KOPT-K1 (cell line): ENCODE results near the gene RASAL1.

Source experiments
- H3K27ac ChIP-seq: fragments of 200-600 bp; sonication (generic); 2 replicates; pipeline ENCODE4 v1.5.1; 2016; ENCODE audit warnings: antibody characterized with exemption, mild to moderate bottlenecking, low read depth, low read length; ENCODE audit not compliant: poor library complexity, severe bottlenecking
- H3K36me3 ChIP-seq: fragments of 200-600 bp; sonication (generic); 2 replicates; pipeline ENCODE4 v1.5.1; 2017; ENCODE audit warnings: antibody characterized with exemption, mild to moderate bottlenecking, low read length, moderate library complexity; ENCODE audit not compliant: insufficient read depth
- H3K9me3 ChIP-seq: fragments of 200-600 bp; sonication (generic); 2 replicates; pipeline ENCODE4 v1.5.1; 2017; ENCODE audit warnings: antibody characterized with exemption, low read length, mild to moderate bottlenecking; ENCODE audit not compliant: insufficient read depth, poor library complexity, severe bottlenecking

RASAL1 gene

GRCh38 chr12:113072136-113072535 lies 63.4 kb downstream of the RASAL1 start:
- peak overlapping the region; percentile 62 for H3K27ac ChIP-seq

GRCh38 chr12:113071135-113072112 lies 64.1 kb downstream of the RASAL1 start:
- Histone ChIP-seq H3K27ac (peak overlapping the region; percentile 62), H3K36me3 (peaks cover 89% of the 10 kb centered on the region), H3K9me3 (no peaks in the 10 kb centered on the region)

More at GRCh38 chr12:113072136-113072535, 63.4 kb downstream of the RASAL1 start:
- no peaks in the 10 kb centered on the region for H3K9me3 ChIP-seq
- H3K36me3 ChIP-seq: peaks cover 86% of the 10 kb centered on the region

GRCh38 chr12:113070117-113070906 lies 65.2 kb downstream of the RASAL1 start:
- peaks cover 92% of the 10 kb centered on the region for H3K36me3 ChIP-seq
- no peaks in the 10 kb centered on the region for H3K9me3 ChIP-seq
- peak overlapping the region; percentile 62 for H3K27ac ChIP-seq

- Histone ChIP-seq H3K36me3 (peaks cover 93% of the 10 kb centered on the region), H3K27ac (peak overlapping the region; percentile 62), H3K9me3 (no peaks in the 10 kb centered on the region)
These were observed 65.8 kb downstream of the RASAL1 start for GRCh38 chr12:113069751-113070116.

- Histone ChIP-seq H3K9me3 (no peaks in the 10 kb centered on the region), H3K27ac (peak overlapping the region; percentile 62), H3K36me3 (peaks cover 93% of the 10 kb centered on the region)
These were observed 66.4 kb downstream of the RASAL1 start for GRCh38 chr12:113069149-113069548.

GRCh38 chr12:113067987-113068935 lies 67.3 kb downstream of the RASAL1 start:
- Histone ChIP-seq H3K36me3 (peaks cover 94% of the 10 kb centered on the region), H3K9me3 (no peaks in the 10 kb centered on the region), H3K27ac (peak overlapping the region; percentile 30)

GRCh38 chr12:113066813-113067400 lies 68.7 kb downstream of the RASAL1 start:
- H3K9me3 ChIP-seq: no peaks in the 10 kb centered on the region
- peak overlapping the region; percentile 6 for H3K27ac ChIP-seq
- H3K36me3 ChIP-seq: peaks cover 96% of the 10 kb centered on the region

- Histone ChIP-seq H3K27ac (no peak overlapping the region), H3K9me3 (no peaks in the 10 kb centered on the region), H3K36me3 (peaks cover 95% of the 10 kb centered on the region)
These were observed 70.2 kb downstream of the RASAL1 start for GRCh38 chr12:113065126-113066007.

- Histone ChIP-seq H3K9me3 (no peaks in the 10 kb centered on the region), H3K36me3 (peaks cover 95% of the 10 kb centered on the region), H3K27ac (peak overlapping the region; percentile 76)
These were observed 71.0 kb downstream of the RASAL1 start for GRCh38 chr12:113064395-113065125.

GRCh38 chr12:113063396-113064350 lies 71.9 kb downstream of the RASAL1 start:
- Histone ChIP-seq H3K36me3 (peaks cover 97% of the 10 kb centered on the region), H3K9me3 (no peaks in the 10 kb centered on the region), H3K27ac (peak overlapping the region; percentile 76)

GRCh38 chr12:113062502-113063395 lies 72.8 kb downstream of the RASAL1 start:
- Histone ChIP-seq H3K9me3 (no peaks in the 10 kb centered on the region), H3K27ac (peak overlapping the region; percentile 76), H3K36me3 (peaks cover 97% of the 10 kb centered on the region)
